ENCODE measurements around the gene IL12RB1.
"Not testable (repeated sequence)": the region's sequence is repeated elsewhere in the genome, so short reads cannot be mapped to it uniquely, and the experiment has no call there.

Gene IL12RB1

DNA sequence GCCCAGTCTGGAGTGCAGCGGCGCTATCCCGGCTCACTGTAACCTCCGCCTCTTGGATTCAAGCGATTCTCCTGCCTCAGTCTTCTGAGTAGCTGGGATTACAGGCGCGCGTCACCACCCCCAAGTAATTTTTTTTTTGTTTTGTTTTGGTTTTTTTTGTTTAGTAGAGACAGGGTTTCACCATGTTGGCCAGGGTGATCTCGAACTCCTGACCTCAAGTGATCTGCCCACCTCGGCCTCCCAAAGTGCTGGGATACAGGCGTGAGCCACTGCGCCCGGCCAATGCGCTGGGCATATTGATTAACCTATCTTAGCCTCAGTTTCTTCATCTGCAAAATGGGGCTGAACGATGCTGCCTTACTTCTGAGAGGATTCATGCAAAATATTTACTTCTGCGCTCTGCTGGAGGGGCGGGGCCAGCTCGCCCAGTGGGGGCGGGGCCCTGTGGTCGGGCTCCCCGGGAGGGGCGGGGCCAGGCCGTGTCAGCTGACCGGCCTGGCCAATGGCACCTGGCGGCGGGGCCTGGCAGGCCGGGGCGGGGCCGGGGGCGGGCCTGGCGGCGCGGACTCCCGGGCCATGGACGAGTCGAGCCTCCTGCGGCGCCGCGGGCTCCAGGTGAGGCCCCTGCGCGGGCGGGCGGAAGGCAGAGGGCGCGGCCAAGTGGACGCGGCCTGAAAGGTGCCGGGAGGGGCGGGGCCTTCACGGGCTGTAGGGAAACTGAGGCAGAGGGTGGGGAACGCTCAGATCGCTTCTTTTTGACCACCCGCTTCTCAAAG is 10.7 kb upstream of the IL12RB1 start, which contains the start of gene MAST3:
Gene MAST3, plus strand, starts transcription at position 562 of the 776 bp plus-strand sequence. Its CDS starts 15 bp downstream, at position 577.
- peak within 1 kb of the TSS; percentile 48 for H3K4me3 ChIP-seq (ENCODE audit: low read depth, low read length)
- TF ChIP-seq CTCF (IDR thresholded peaks at IDR 0.05; ENCODE audit: low read depth, low read length), result no peak

GRCh38 chr19:18096258-18096657 is 9.5 kb upstream of the IL12RB1 start:
- no peak for TF ChIP-seq CTCF (IDR thresholded peaks at IDR 0.05; ENCODE audit: low read depth, low read length)
- no peak overlapping the region for H3K4me3 ChIP-seq (ENCODE audit: low read depth, low read length)

- no peak for TF ChIP-seq CTCF (IDR thresholded peaks at IDR 0.05; ENCODE audit: low read depth, low read length)
- H3K4me3 ChIP-seq (ENCODE audit: low read depth, low read length), result no peak overlapping the region
Measured at GRCh38 chr19:18093439-18094161, 6.9 kb upstream of the IL12RB1 start.

GRCh38 chr19:18091217-18091608 is 4.5 kb upstream of the IL12RB1 start:
- no peak for TF ChIP-seq CTCF (IDR thresholded peaks at IDR 0.05; ENCODE audit: low read depth, low read length)
- no peak overlapping the region for H3K4me3 ChIP-seq (ENCODE audit: low read depth, low read length)

DNA sequence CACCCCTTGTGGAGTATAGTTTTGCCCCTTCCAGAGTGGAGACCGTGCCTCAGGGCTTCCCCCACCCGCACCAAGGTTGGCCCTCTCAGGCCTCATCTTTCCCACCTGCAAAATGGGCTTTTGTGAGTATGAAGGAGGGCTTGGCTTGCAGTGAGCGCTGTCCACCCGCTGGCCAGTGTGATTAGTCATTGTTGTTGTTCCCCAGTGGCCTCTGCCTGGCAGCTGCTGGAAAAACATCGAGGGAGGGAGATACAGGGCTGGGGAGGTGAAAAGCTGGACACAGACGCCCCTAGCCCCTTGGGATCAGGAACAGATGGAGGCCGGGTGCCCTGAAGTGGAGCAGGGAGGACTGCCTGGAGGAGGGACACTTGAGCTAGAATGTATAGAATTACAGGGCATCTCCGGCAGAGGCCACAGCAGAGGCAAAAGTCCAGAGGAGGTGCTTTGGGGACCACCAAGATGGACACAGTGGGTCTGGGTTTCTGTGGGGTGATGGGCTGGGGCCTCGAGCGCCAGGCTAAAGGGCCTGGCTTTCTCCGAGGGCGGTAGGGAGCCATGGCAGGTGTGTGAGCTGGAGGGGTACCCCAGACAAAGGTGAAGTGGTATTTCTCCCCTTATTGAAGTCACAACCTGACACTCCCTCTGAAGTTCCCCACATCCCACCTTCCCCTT is 3.9 kb upstream of the IL12RB1 start:
- H3K4me3 ChIP-seq (ENCODE audit: low read depth, low read length), result no peak overlapping the region
- no peak for TF ChIP-seq CTCF (IDR thresholded peaks at IDR 0.05; ENCODE audit: low read depth, low read length)

GRCh38 chr19:18089726-18090125 is 3.0 kb upstream of the IL12RB1 start:
- no peak overlapping the region for H3K4me3 ChIP-seq (ENCODE audit: low read depth, low read length)
- TF ChIP-seq CTCF (IDR thresholded peaks at IDR 0.05; ENCODE audit: low read depth, low read length), result no peak

- not testable (repeated sequence) for H3K4me3 ChIP-seq (ENCODE audit: low read depth, low read length)
Measured at GRCh38 chr19:18089096-18089541, 2.4 kb upstream of the IL12RB1 start.

Data from WI38 (cell line).